GM19025 (cell line): ENCODE measurements around the gene MOB3B.
"Not testable (repeated sequence)": the region's sequence is repeated elsewhere in the genome, so short reads cannot be mapped to it uniquely, and the experiment has no call there.

Source experiments
- ATAC-seq: cut with Tn5 transposase; IDR thresholded peaks from one replicate; pipeline ENCODE4 v1.9.1; 2021; ENCODE audit warnings: mild to moderate bottlenecking, low read depth, moderate library complexity; ENCODE audit not compliant: unreplicated experiment

The MOB3B gene

DNA sequence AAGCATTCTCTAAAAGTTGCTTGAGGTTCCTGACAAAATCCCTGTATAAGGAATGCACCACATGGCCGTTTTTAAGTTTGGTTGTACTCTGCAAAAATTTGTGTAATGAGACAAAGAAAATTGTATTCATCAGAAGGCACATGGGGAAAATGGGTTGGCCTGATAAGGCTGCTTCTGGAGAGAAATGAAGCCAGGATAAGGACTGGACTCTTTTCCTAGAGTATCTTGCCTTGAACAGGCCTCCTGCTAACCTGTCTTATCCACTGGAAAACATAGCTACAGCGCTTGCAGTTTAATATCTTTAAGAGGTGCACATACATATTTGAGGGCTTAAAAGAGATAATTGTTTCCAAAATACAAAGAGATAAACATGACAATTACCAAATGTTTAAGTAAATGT, 46.9 kb downstream of the MOB3B start:
- no peak for ATAC-seq

DNA sequence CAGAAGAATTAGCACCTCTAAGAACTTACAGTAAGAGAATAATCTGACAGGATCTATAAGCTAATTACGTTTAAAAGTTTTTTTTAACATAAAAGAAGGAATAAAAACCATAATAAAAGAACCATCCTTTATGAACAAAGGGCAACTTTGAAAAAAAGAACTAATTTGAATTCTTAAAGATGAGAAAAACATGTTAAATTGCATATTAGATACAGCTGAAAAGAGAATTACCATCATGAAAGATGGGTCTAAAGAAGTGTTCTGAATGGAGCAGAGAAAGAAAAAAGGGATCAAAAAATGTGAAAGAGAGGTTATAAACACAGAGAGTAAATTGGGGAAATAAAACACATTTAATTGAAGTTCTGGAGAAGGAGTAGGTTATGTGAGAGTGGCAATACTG, 51.3 kb downstream of the MOB3B start:
- ATAC-seq, result no peak

- ATAC-seq, result no peak
Observed at GRCh38 chr9:27476870-27477515, 52.6 kb downstream of the MOB3B start.

DNA sequence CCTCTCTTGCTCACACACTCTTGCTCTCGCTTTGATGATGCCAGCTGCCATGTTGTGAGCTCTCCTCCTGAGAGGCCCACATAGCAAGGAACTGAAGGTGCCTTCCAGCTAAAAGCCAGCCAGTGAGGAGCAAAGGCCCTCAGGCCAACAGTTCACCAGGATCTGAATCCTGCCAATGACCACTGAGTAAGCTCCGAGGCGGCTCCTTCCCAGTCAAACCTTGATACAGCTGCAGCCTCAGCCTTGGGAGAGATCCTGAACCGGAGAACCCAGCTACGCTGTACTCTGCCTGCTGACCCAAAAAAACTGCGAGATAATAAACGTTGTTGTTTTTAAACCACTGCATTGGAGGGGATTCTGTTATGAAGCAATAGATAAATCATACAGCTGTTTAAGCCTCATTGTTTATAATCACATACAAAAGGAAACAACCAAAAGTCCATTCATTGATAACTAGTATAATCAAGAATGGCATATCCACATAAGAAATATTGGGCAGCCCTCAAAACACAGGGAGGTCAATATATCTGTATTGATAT, 54.5 kb downstream of the MOB3B start:
- no peak for ATAC-seq

- no peak for ATAC-seq
Observed at GRCh38 chr9:27474305-27474704, 55.3 kb downstream of the MOB3B start.

- no peak for ATAC-seq
Observed at GRCh38 chr9:27473111-27473529, 56.5 kb downstream of the MOB3B start.

- ATAC-seq, result no peak
Observed at GRCh38 chr9:27472195-27472594, 57.4 kb downstream of the MOB3B start.

DNA sequence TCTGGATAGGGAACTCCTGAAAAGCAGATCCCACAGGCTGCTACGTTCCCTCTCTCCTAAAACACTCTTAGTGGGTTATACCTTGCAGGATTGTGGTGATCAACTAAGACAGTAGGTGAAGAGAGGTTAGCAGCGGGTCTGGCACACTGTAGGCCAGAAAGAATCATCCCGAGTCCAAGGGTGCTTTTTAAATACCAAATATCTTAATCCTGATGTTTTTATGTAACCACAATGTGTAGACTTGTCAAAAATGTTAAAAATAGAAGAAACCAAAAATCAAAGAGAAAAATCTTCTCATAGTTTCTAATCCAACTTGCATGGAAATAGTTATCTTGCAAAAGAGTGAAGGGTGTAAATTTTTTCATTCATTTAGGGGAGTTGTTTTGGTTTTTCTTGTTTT, 57.8 kb downstream of the MOB3B start:
- ATAC-seq, result no peak

GRCh38 chr9:27471366-27471765, 58.2 kb downstream of the MOB3B start:
- no peak for ATAC-seq

DNA sequence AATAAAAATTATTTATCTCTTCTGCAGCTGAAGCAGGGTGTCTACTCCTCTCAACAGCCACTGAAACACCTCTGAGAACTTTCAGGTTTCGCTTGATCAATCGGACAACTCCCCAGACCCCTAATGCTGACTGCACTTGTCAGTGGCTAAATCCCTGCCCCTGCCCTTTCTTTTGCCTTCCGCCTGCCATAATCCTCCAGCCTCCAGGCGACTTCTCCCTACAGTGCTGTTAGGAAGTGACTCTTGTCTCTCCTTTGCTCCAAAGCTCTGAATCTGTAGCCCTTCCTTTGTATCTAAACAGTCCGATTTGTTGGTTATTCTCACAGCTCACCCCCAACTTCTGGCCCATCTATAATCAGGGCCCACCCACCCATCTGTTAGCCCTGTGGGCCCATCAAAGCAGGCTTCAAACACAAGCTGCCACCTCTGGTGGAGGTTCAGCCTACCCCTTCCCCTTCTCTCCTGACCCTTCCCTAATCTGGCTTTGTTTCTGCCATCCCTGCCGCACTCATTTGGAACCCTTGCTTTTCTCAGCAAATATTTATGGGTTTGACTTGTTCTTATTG, 59.2 kb downstream of the MOB3B start:
- ATAC-seq, result no peak

GRCh38 chr9:27469550-27469949, 60.1 kb downstream of the MOB3B start:
- ATAC-seq, result no peak

DNA sequence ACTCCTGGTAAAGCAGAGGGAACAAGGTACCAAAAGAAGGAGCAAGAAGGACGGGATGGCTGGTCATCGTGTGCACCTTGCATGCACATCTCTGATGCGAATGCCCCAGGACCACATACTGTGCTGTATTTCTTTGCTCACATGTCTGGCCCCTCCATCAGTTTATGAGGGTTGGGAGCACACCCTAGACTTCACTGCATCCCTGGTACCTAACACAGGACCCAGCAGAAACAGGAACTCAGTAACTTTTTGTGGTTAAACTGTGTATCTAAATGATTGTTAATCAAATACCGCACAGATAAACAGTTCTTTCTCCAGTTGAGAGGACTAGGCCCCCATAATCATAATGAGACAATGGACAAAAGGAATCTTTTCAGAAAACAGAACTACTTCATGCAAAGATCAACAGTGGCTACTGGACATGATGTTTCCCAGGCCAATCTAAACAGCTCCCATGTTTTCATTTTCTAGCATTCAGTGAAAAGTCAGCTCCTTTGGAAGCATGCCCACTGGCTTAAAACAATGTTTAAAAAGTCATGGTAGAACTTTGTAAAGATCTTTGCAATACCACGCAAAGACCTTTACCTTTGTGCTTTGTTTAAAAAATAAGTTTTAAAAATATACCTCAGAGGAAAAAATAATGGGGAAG, 61.0 kb downstream of the MOB3B start:
- no peak for ATAC-seq

DNA sequence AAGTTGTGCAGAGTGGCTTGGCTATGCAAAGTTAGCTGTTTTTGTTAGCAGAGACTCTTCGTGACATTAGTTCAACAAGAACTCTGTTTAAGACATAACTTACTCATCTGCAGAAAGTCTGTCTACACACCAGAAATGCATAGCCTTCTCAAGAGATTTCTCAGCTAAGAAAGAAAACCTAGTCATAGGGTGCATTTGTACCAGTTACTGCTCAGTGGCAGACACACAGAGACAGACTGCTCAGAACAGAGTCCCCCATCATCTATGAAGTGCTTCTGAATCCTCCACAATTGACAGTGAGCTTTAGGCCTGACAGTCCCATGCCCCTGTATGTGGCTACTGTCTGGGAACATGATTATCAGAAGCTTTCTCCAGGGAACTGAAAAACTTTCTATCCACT, 61.6 kb downstream of the MOB3B start:
- ATAC-seq, result no peak

DNA sequence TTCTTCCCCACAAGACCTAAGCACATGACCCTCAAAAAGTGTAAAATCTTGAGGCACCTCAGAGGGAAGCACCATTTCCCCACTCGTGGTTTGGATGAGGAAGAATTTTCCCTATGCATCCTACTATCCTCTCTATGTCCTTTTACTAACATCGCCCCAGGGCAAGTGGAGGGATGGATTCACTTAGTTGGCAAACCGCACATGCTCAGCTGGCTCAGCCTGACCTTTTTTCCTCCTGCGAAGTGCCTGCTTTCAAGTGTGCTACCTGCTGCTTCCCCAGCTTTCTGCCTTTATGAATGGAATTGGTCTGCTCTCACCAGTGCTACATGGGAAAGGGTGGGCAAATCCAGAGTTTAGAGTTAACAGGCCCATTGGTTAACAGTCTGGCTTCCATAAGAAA, 62.1 kb downstream of the MOB3B start:
- no peak for ATAC-seq

DNA sequence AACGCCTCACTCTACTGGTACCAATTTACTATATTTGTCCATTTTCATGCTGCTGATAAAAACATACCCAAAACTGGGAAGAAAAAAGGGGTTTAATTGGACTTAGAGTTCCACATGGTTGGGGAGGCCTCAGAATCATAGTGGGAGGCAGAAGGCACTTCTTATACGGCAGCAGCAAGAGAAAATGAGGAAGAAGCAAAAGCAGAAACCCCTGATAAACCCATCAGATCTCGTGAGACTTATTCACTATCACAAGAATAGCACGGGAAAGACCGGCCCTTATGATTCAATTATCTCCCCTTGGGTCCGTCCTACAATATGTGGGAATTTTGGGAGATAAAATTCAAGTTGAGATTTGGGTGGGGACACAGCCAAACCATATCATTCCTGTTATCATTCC, 63.1 kb downstream of the MOB3B start:
- ATAC-seq, result not testable (repeated sequence)

GRCh38 chr9:27464950-27465349, 64.7 kb downstream of the MOB3B start:
- not testable (repeated sequence) for ATAC-seq

- no peak for ATAC-seq
Observed at GRCh38 chr9:27462846-27463245, 66.8 kb downstream of the MOB3B start.

DNA sequence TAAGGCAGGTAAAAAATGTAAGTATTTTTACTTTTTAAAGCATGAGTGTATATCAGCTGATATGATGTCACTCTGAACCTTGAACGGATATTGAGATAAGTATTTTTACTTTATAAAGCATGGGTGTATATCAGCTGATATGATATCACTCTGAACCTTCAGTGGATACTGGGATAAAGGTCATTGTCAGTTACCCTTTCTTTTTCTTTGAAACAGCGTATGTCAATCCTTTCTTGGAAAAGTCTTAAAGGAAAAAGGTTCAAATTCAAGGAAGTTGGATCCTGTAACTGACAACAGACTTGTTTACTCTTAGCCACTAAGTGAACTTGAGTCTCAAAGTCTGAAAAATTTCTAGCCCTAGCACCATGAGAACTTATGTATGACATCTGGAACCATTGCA, 67.2 kb downstream of the MOB3B start:
- ATAC-seq, result no peak

DNA sequence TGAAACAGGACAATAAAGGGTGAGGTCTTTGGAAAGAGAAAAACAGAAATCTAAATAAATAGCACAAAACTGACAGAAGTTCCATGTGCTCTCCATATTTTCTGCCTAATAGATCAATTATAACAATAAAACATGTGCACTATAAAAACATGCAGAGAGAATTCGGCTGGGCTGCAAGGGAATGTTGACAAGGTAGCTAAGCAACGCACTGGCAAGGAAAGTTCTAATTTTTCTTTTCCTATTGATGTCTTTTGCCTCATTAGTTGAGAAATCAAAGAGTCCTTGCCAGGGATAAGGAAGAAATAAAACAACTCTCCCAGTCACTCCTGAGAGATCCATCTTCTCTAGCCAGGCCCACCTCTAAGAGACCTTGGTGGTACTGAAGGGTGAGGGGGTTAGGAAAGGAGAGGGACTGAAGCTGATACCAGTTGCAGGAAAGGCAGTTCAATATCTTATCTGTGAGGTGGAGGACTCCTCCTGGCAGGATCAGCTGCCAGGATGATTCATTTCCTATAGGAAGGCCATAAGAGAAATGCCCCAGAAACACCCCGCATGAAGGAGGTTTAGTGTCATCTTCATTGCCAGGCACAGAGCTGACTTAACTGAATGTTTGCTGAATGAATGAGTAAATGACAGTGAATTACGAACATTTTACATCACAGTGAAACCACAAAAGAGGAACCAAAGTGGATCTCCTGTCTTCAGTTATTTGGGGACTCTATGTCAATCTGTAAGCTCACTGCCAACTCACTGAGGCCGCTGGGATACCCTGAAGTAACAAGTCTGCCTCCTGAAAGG, 69.2 kb downstream of the MOB3B start:
- no peak for ATAC-seq

DNA sequence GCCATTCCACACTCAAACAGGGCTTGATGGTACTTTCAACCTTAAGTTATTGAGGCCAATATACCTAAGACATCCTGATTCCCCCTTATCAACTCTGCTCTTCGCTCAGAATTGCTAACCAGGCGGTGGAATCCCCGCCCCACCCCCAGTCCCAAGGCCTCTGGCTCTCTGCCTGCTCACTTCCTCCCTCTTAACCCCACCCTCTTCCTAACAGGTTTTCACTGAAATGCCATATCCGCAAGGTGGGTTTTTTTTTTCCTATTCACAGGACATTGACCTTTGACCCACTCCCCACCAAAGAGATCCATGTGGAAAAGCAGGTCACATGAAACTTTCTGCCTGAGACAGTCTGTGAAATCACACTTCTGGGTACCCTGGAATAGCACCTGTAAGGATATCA, 72.2 kb downstream of the MOB3B start:
- no peak for ATAC-seq
